ENCODE results near the gene TM9SF4.
A peak's percentile ranks its signal among the peaks of the same experiment; 100 is the strongest.
"Not testable (repeated sequence)": the region's sequence is repeated elsewhere in the genome, so short reads cannot be mapped to it uniquely, and the experiment has no call there.

TM9SF4 gene

DNA sequence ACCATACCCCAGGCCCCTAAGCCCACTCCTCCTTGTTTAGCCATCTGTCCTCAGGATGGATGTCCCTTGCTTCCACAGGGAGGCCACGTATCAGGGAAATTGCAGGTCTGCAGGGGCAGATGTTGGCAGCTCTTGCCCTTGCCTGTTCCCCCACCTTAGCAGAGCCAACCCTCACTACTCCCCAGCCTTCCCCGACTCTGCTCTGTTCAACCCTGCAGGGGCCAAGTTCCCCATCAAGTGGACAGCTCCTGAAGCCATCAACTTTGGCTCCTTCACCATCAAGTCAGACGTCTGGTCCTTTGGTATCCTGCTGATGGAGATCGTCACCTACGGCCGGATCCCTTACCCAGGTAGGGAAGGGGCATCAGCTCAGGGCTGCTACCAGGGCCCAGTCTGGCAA is 10.7 kb upstream of the TM9SF4 start:
- DNase-seq: no peak

DNA sequence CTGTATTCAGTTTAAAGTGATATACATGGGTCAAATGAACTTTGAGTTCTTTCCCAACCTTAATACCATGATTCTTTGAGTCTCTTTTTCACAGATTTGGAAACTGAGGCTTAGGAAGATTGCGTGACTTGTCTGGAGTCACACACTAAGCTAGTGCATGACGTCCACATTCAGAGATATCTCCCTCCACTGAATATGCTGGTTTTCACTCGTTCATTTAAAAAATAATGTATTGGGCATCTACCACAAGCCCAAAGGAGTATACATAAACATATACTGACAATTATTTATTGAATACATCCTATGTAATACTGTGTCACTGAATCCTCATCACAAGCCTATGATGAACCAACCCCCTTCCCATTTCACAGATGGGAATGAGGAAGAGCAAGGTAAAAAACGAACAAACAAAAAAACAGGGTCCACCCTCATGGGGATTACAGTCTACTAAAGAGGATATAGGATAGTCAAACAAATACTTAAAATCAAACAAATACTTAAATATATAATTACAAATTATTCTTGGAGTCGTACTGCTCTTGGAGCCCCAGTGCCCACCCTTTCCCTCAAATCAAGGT is 611 bp upstream of the TM9SF4 start:
- DNase-seq: no peak

DNA sequence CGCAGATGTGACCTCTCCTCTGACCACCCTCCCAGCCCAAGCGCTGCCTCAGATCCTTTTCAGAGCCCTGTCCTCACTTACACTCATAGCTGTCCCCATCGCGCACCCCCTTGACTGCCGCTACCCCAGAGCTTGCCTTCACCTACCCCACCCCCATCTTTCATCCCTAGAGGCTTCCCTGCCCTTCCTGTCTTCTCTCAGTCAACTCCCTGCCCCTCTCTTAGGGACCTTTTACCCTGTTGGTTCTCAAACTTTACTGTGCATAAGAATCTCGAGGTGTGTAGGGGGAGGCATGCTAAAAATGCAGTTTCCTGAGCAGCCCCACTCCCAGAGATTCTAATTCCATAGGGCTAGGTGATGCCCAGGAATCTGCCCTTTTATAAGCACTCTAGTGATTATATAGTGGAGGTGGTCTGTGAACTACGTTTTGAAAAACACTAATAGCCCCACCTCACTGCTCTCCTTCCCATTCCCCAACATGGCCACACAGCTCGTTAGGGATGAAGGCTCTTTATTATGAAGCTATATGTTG is 725 bp downstream of the TM9SF4 start:
- peak in 1 of 14 donors; percentile 50 for DNase-seq

DNA sequence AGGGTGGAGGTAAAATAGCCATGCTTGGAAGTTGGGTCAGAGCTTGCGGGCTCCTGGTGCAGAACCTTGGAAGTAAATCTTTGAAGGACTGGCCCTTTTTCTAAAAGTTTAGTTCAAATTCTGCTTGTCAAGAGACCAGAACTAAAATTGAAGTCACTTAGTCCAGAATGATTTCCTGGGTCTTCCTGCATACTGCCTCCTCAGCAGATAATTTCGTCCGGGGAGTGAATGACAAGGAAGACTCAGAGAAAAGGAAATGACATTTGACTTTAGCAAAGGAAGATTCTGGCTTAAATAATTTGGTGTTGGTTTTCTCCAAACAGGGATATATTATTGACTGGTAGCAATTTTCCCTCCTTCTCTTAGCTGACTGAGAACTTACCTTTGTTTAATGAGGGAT is 1.2 kb downstream of the TM9SF4 start:
- no peak for DNase-seq

DNA sequence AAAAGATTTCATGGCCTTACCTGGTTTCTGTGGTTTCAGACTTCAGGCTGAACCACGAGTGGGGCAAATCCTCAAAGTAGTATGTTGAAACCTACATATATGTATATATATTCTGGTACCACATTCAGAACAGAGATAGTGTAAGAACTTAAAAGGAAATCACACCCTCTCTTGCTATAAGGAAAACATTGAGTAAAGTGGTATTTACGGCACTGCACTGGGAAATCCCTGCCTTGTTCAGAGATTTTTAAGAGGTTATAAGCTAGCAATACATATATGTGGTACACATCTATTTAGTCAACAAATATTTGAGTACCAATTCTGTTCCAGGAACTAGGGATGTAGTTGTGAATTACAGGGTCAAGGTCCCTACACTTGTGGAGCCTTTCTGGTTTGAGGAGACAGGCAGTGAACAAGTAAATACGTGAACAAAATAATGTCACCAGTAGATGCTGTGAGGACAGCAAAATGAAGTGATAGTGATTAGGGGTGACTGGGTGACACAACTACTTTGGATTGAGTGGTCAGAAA is 1.7 kb downstream of the TM9SF4 start:
- no peak for DNase-seq

DNA sequence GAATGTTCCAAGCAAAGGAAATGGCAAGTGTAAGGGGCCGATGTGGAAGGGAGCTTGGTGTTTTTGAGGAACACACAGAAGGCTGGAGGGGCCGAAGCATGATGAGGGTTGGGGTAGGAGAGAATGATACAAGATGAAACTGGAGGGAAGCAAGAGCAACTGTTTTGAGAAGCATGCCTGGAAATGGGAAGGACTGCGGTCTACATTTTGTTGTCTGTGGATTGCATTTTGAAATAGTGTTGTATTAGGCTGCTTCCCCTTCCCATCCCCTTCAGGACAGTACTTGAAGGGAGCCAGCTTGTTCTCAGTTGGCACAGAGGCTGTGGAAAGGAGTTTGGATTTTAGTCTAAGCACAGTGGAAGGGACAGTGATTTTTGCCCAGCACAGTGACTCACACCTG is 2.2 kb downstream of the TM9SF4 start:
- DNase-seq: peak in 1 of 14 donors; percentile 19

DNA sequence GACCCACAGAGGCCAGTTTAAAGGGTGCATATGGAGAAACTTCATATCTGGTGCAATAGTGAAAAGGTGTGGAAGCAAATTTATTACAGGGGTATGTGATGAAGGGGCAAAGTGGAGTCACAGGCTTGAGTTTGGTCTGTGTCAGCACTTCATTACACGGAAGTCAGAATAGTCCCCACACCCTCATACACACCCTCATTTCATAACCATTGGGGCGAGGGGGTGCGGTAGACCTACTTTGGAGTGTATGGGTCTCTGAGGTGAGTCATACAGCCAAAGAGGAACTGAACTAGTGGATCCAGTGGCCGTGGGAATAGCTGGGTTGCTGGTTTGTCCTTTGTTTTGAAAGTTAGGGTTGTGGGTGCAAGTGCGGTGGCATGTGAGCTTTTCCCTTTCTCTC is 3.3 kb downstream of the TM9SF4 start:
- peak in 1 of 14 donors; percentile 28 for DNase-seq

DNA sequence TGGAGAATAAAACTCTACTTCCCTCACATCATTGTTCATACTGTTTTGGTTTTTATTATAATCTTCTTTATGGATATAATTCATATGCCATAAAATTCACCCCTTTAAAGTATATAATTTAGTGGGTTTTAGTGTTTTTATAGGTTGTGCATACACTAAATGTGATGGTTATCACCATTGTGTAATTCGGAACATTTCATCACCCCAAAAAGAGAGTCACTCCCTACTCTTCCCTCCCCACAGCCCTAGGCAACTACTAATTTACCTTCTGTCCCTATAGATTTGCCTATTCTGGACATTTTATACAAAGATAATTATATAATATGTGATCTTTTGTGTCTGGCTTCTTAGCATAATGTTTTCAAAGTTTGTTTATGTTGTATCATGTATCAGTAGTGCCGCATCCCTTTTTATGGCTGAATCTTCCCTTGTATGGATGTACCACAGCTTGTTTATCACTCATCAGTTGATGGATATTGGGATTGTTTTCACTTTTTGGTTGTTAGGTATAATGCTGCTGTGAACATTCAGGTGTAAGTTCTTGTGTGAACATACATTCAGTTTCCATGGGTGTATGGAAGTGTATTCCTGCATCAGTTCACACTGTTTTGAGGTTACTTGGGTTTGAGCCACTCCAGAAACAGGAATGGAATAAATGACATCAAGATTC is 4.2 kb downstream of the TM9SF4 start:
- no peak for DNase-seq

DNA sequence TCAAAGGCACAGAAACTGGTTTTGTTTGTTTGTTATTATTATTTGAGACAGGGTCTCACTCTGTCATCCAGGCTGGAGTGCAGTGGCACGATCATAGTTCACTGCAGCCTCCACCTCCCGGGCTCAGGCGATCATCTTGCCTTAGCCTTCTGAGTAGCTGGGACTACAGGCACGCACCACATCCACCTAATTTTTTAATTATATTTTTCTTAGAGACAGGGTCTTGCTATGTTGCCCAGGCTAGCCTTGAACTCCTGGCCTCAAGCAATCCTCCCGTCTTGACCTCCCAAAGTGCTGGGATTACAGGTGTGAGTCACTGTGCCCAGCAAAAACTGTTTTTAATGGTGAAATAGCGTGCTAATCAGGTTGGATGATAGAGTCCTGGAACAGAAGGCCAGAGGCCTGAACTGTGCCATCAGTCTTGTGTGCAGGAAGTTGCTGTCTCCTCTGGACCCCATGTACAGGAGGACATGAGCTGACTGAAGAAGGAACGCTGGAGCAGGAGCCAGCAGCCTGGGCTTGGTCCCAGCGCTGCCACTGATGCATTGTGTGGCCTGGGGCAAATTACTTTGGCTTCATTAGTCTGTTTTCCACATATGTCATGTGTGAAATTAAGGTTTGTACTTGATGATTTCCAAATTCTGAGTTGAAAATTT is 4.9 kb downstream of the TM9SF4 start:
- DNase-seq: peak in 2 of 14 donors; percentile 4 to 20

DNA sequence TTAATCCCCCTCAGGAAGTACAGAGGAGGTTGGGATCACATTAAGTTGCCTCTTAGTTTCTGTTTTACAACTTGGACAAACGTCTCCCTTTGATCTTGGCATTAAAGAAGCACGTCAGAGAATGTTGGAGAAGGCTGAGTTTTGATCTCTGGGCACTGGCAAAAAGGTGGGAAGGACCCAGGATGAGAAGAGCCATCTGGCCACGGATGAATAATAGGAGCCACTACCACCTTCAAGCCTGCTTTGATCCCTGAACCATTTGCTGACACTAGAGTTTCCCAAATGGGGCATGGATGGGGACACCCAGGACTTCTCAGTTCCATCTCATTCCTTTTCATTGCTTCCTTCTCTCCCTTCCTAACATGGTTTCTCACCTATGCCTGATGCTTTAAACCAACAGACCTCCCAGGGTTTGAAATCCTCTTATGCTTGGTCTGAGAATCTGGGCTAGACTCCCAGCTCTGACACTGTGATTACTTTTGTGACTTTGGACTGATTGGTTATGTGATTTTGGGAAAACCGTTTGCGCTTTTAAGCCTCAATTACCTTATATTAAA is 5.8 kb downstream of the TM9SF4 start:
- no peak for DNase-seq

DNA sequence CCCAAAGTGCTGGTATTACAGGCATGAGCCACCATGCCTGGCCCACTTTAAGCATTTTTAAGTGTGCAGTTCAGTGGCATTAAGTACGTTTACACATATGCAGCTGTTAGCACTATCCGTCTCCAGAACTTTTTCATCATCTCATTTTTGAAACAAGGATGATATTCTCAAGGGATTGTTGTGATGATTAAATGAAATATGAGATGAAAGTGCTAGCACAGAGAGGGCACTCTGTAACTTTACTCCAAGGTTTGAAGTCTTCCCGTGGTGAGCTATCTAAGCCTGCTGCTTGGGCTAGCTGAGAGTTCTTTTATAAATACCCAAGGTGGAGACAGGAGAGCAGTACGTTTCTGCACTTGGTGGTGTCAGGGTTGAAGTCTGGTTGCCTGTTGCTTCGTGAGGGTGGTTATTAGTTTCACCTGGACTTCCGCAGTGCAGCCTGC is 6.6 kb downstream of the TM9SF4 start:
- no peak for DNase-seq

DNA sequence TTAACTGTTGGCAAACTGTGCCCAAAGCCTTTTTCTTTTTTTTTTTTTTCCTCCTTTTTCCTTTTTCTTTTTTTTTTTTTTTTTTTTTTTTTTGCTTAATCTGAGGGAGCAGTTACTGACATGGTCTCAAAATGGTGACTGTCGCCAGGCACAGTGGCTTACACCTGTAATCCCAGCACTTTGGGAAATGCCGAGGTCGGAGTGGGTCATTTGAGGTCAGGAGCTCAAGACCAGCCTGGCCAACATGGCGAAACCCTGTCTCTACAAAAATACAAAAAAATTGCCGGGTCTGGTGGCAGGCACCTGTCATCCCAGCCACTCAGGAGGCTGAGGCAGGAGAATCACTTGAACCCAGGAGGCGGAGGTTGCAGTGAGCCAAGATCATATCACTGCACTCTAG is 7.3 kb downstream of the TM9SF4 start:
- DNase-seq: not testable (repeated sequence)

DNA sequence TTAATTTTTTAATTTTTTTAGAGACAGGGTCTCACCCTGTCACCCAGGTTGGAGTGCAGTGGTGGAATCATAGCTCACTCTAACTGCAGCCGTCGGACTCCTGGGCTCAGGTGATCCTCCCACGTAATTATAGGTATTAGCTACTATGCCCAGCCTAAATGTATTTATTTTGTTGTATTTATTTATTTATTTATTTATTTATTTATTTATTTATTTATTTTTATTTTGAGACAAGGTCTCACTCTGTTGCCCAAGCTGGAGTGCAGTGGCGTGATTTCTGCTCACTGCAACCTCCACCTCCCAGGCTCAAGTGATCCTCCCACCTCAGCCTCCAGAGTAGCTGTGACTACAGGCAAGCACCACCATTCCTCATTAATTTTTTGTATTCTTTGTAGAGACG is 8.9 kb downstream of the TM9SF4 start:
- not testable (repeated sequence) for DNase-seq

DNA sequence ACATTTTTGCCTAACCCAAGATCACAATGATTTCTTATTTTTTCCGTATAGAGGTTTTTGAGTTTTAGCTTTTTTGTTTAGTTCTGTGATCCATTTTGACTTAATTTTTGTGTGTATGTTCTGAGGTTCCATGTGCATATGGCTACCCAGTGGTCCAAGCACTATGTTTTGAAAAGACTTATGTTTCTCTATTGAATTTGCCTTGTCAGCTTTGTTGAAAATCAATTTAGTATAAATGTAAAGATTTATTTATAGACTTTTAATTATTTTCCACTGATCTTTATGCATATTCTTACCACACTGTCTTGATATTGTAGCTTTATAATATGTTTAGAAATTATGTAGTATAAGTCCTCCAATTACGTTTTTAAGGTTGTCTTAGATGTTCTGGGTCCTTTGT is 10.2 kb downstream of the TM9SF4 start:
- DNase-seq: no peak

DNA sequence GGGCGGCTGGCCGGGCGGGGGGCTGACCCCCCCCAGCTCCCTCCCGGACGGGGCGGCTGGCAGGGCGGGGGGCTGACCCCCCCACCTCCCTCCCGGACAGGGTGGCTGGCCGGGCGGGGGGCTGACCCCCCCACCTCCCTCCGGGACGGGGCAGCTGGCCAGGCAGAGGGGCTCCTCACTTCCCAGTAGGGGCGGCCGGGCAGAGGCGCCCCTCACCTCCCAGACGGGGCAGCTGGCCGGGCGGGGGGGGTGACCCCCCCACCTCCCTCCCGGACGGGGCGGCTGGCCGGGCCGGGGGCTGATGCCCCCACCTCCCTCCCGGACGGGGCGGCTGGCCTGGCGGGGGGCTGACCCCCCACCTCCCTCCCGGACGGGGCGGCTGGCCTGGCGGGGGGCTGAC is 12.4 kb downstream of the TM9SF4 start:
- not testable (repeated sequence) for DNase-seq

DNA sequence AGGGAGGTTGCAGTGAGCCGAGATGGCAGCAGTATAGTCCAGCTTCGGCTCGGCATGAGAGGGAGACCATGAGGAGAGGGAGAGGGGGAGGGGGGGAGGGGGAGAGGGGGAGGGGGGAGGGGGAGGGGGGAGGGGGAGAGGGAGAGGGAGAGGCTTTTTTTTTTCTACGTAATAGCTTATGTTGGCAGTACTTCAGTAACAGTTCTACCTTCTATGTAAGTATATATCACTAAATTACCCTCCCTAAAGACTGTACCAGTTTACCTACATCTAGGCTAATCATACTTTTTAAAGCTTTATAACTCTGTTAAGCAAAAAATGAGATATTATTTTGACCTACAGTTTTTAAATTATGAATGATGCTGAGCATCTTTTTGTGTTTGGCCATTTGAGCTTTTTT is 13.6 kb downstream of the TM9SF4 start:
- DNase-seq: no peak

DNA sequence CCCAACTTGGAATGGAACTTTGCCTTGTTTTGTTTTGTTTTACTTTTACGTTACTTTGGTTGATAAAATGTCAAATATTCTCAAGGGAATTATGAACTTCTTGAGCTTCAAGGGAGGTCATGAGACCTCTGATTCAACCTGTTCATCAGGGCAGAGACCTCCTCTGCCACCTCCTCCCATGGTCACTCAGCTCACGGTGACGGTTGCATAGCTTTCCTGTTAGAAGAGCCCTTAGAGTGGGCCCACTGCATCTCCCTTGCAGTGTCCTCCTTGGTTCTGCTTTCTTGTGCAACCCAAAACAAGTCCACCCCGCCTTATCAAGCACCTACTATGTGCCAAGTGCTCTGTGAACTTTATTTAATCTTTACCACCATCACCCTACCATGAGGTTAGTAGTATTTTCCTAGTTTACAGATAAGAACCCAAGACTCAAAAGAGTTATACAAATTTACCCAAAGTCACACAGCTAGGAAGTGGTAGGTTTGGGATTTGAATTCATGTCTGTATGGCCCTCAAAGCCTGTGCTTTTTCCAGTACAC is 15.5 kb downstream of the TM9SF4 start:
- DNase-seq: no peak

DNA sequence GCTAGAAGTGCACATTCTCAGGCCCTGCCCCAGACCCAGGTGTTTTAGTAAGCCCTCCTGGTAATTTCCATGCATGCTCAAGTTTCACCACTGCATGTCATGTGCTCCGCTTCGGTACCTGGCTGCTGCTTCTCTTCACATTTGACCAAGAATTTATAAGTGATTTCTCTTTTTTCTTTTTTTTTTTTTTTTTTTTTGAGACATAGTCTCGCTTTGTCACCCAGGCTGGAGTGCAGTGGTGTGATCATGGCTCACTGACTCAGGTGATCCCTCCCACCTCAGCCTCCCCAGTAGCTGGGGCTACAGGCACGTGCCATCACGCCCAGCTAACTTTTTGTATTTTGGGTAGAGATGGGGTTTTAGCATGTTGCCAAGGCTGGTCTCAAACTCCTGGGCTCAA is 16.0 kb downstream of the TM9SF4 start:
- no peak for DNase-seq

DNA sequence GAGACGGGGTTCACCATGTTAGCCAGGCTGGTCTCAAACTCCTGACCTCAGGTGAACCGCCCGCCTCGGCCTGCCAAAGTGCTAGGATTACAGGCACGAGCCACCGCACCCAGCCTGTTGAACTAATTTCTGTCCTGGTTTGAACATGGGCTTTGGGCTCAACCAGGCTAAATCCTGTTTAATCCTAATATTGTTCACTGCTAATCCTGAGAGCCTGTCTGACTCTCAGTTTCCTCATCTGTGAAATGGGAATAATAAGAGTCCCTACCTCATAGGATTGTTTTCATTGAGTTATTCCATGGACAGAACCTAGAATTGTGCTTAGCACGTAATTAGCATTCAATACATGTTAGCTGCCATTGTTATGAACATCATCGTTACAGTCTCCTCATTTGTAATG is 17.4 kb downstream of the TM9SF4 start:
- DNase-seq: no peak

DNA sequence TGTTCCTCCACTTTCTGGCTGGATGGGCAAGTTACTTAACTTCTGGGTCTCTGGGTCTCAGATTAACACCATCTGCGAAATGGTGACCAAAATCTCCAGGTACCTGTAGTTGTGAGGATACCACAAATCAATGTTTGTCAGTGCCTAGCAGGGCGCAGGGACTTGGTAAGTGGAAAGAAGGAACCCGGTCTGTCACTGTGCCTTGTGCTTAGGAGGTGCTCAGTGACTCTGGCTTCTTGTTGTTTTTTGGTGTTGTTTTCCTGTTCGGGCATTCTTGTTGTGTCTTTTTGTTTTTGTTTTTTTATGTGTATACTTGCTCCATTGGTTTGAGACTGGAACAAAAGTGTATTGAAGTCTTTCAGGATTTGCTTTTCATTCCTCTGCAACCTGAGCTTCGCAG is 17.8 kb downstream of the TM9SF4 start:
- DNase-seq: no peak

DNA sequence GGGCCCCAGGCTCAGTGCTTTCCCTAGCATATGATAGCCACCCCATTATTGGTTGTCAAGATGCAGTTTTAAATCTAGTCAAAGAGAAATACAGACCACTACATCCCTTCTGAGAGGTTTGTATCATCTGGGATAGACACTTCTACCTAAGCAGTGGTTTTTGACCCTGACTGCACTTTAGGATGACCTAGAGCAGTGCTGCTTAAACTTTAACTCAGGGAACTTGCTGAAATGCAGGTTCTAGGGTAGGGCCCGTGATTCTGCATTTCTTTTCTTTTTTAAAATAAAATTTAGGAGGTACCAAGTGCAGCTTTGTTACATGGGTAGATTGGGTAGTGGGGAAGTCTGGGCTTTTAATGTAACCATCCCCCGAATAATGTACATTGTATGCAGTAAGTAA is 18.7 kb downstream of the TM9SF4 start:
- DNase-seq: no peak

DNA sequence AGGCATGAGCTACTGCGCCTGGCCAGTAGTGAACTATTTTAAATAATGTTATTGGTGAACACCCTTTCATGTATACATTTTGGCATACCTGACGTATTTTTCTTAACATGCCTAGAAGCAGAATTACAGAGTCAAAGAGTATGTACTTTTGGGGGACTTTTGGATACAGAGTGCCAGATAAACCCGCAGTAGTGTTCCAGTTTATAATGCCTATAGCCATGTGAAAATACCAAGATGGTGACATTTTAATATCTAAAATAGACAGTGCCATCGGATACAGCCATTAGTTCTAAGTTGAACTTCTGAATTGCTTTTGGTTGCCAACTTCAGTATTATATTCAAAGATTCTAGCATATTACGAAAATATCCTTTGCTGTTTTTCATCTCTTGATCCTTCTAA is 20.3 kb downstream of the TM9SF4 start:
- no peak for DNase-seq

DNA sequence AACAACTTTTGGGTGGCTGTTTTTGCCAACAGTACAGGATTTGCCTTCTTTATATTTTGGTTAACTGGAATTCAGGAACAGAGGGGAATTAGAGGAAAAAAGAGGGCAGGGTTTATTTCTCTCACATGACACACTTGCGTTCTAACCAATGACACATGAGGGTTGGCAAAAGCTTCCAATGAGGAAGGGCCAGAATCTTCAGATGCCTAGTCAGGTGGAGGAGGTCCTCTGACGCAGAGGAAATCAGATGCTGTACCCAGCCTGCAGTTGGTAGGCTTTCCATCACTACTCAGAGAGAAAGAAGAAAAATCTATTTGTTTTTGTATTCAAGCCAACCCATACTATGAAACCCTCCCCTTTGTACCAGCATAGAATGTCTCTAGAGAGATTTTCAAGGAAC is 20.8 kb downstream of the TM9SF4 start:
- no peak for DNase-seq
